Measurements from ENCODE around the gene IQGAP3.

GRCh38 chr1:156508205-156508954, 64.0 kb downstream of the IQGAP3 start:
- TF ChIP-seq CTCF (IDR thresholded peaks at IDR 0.05) (no peak), EZH2 (IDR thresholded peaks at IDR 0.05; ENCODE audit: borderline replicate concordance, insufficient read depth, low read depth, low read length, poor library complexity, severe bottlenecking) (no peak)
